HepG2 (cell line): ENCODE measurements around the gene SMIM11. TPM values are rescaled to one million over a fixed set of nuclear protein-coding genes. Genes with fewer than 3 reads are reported as not detected.

Source experiments
- ATAC-seq: fragments of 200-7000 bp; cut with Tn5 transposase; 3 replicates; pipeline ENCODE4 v1.9.1; 2020; ENCODE audit warnings: mild to moderate bottlenecking, moderate library complexity
- BruUV-seq: library from RNA; stranded (reverse); fragments of 400-500 nt; replicated peaks from 2 replicates; lab custom pipeline; 2021; lab: Mats Ljungman, UMichigan
- CTCF ChIA-PET: fragments of 300-600 bp; formaldehyde crosslinking; extraction: SDS; loops from one replicate; lab custom pipeline; 2021; ENCODE audit warnings: low total read pairs, inconsistent platforms, low intra/inter-chr PET ratio; lab: Yijun Ruan, JAX
- POLR2A ChIA-PET: fragments of 350-600 bp; sonication (Branson Sonifier 250); formaldehyde crosslinking; loops from one replicate; lab custom pipeline; 2020; ENCODE audit warnings: antibody characterized with exemption, inconsistent platforms; lab: Yijun Ruan, JAX
- DNase-seq: peaks from one replicate; pipeline ENCODE4 v3.0.0-alpha.2; 2015; ENCODE audit warnings: low spot score
- FAIRE-seq: peaks from 3 replicates; lab custom pipeline; 2011; peaks lifted over from hg19 to GRCh38; lab: Jason Lieb, UNC
- H2AFZ ChIP-seq: one replicate; pipeline ENCODE4 v1.6.1; 2011; ENCODE audit warnings: low read length, inconsistent platforms
- H3K27ac ChIP-seq: fragments of 300-600 bp; 3 replicates; pipeline ENCODE4 v1.8.0; 2011; ENCODE audit warnings: mixed run types, mild to moderate bottlenecking, mixed read lengths, low read length, inconsistent platforms; ENCODE audit not compliant: insufficient read depth; ENCODE audit errors: extremely low read length
- H3K27me3 ChIP-seq, 2 experiments: fragments of 200-600 bp in 1 of 2; 2 replicates in 1 of 2; 3 replicates in 1 of 2; pipeline versions ENCODE4 v1.6.0 to v1.8.0; 2011; ENCODE audit warnings: low read length in 2 of 2, mild to moderate bottlenecking in 2 of 2, moderate library complexity in 2 of 2, inconsistent platforms in 1 of 2; ENCODE audit not compliant: insufficient read depth in 2 of 2, control insufficient read depth in 1 of 2
- H3K36me3 ChIP-seq, 2 experiments: fragments of 200-600 bp in 1 of 2; replicated peaks in 1 of 2; 2 replicates in 1 of 2; 3 replicates in 1 of 2; pipeline versions ENCODE4 v1.5.1 to v1.8.0; 2011; ENCODE audit warnings: low read length in 2 of 2, inconsistent platforms in 1 of 2; ENCODE audit not compliant: insufficient read depth in 2 of 2, control insufficient read depth in 1 of 2
- H3K4me1 ChIP-seq: 2 replicates; pipeline ENCODE4 v1.5.1; 2012; ENCODE audit warnings: low read length, inconsistent platforms; ENCODE audit not compliant: insufficient read depth
- H3K4me2 ChIP-seq: 2 replicates; pipeline ENCODE4 v1.6.0; 2011; ENCODE audit warnings: low read depth, low read length, inconsistent platforms
- H3K4me3 ChIP-seq, 3 experiments: fragments of 200-600 bp in 1 of 3; sonication (generic), shearing (Covaris generic) in 1 of 3; replicated peaks in 1 of 3; 2 replicates each; pipeline ENCODE4 v1.5.1; 2011 to 2016; ENCODE audit warnings: low read length in 3 of 3, inconsistent platforms in 2 of 3, low read depth in 2 of 3, mild to moderate bottlenecking in 2 of 3, control low read depth in 1 of 3, mixed read lengths in 1 of 3; ENCODE audit not compliant: insufficient read depth in 1 of 3
- H3K79me2 ChIP-seq: one replicate; pipeline ENCODE4 v1.6.1; 2011; ENCODE audit warnings: low read length, inconsistent platforms; ENCODE audit not compliant: insufficient read depth
- H3K9ac ChIP-seq: 2 replicates; pipeline ENCODE4 v1.6.0; 2011; ENCODE audit warnings: mild to moderate bottlenecking, low read depth, low read length, inconsistent platforms; ENCODE audit not compliant: insufficient read depth
- H3K9me3 ChIP-seq: 2 replicates; pipeline ENCODE4 v1.5.1; 2012; ENCODE audit warnings: mild to moderate bottlenecking, low read length
- H4K20me1 ChIP-seq: 2 replicates; pipeline ENCODE4 v1.6.0; 2011; ENCODE audit warnings: inconsistent platforms, mild to moderate bottlenecking, low read length, moderate library complexity; ENCODE audit not compliant: insufficient read depth
- ATF7-NPFF ChIP-seq: sonication (generic); formaldehyde crosslinking; IDR thresholded peaks from 2 replicates; pipeline ENCODE4 v1.8.1; 2023; ENCODE audit warnings: mild to moderate bottlenecking, low read depth, missing genetic modification reagents, moderate library complexity
- HNRNPK ChIP-seq: fragments of 200-400 bp; formaldehyde crosslinking; IDR thresholded peaks from 2 replicates; pipeline ENCODE4 v1.6.1; 2018; ENCODE audit warnings: low read length, low read depth, moderate library complexity, mild to moderate bottlenecking; ENCODE audit not compliant: poor library complexity, severe bottlenecking
- NR2F1 ChIP-seq, 2 experiments: fragments of 450-650 bp in 1 of 2; formaldehyde crosslinking in 1 of 2; IDR thresholded peaks; 2 replicates each; pipeline versions ENCODE4 v1.5.0 to v1.6.1; 2016 to 2020; ENCODE audit warnings: mild to moderate bottlenecking in 1 of 2, missing compliant biosample characterization in 1 of 2, missing genetic modification reagents in 1 of 2, moderate library complexity in 1 of 2
- PRDM4 ChIP-seq: sonication (generic); formaldehyde crosslinking; IDR thresholded peaks from 2 replicates; pipeline ENCODE4 v1.9.0; 2021; ENCODE audit warnings: missing genetic modification reagents, borderline replicate concordance
- RAD21 ChIP-seq: fragments of 450-650 bp; formaldehyde crosslinking; IDR thresholded peaks from 2 replicates; pipeline ENCODE4 v1.5.0; 2020; ENCODE audit warnings: mild to moderate bottlenecking
- SMC3 ChIP-seq: IDR thresholded peaks from 2 replicates; pipeline ENCODE4 v1.6.1; 2011; ENCODE audit warnings: low read length, improper control_type of control experiment
- ZIK1 ChIP-seq: sonication (generic); formaldehyde crosslinking; IDR thresholded peaks from 2 replicates; pipeline ENCODE4 v1.5.0; 2020; ENCODE audit warnings: mild to moderate bottlenecking, low read depth, missing genetic modification reagents, borderline replicate concordance
- ZNF552 ChIP-seq: sonication (generic); formaldehyde crosslinking; IDR thresholded peaks from 2 replicates; pipeline ENCODE4 v1.9.0; 2022; ENCODE audit warnings: missing genetic modification reagents, mild to moderate bottlenecking, borderline replicate concordance
- WGBS: methylation state at CpG from one replicate; pipeline ENCODE4 v1.1.6; 2017; ENCODE audit warnings: low lambda C conversion rate; 5-methylcytosine and 5-hydroxymethylcytosine counted together
- in situ Hi-C: cut with HindIII; loops from 2 replicates; pipeline ENCODE4 v1.10.0; 2017; ENCODE audit warnings: low pct_unique_long_range_greater_than_20kb; ENCODE audit not compliant: extremely low pct_ligation_motif_present
- intact Hi-C: fragments of 100-400 bp; cut with micrococcal nuclease; formaldehyde crosslinking; loops from one replicate; pipeline ENCODE4 v1.10.0; 2022; ENCODE audit not compliant: unreplicated experiment
- polyA plus RNA-seq, 8 experiments: library from polyadenylated mRNA; depleted of rRNA in 3 of 8; stranded (reverse) in 7 of 8; unstranded in 1 of 8; fragments of >200 nt; fragmentation: Illumina TruSeq in 4 of 8; extraction: Trizol in 4 of 8; gene quantifications; 2 replicates each; pipeline versions ENCODE4 v1.2.1 to v1.2.3, GENCODE V29; 2011 to 2016; ENCODE audit warnings: low read depth in 4 of 8, missing spikeins in 1 of 8, mixed read lengths in 1 of 8; ENCODE audit not compliant: insufficient read depth in 1 of 8
- total RNA-seq, 5 experiments: library from RNA; depleted of rRNA; stranded (reverse); fragments of >200 nt; fragmentation: Illumina TruSeq; extraction: Trizol; gene quantifications; 2 replicates each; pipeline ENCODE4 v1.2.3, GENCODE V29; 2016; ENCODE audit warnings: low read depth in 1 of 5
- TF ChIP-seq, protein P1 (sequence below): sonication (generic); formaldehyde crosslinking; IDR thresholded peaks from 2 replicates; pipeline ENCODE4 v1.4.0; 2020; ENCODE audit warnings: missing genetic modification reagents
- TF ChIP-seq, protein P2 (sequence below): sonication (generic); formaldehyde crosslinking; IDR thresholded peaks from 2 replicates; pipeline ENCODE4 v1.5.0; 2020; ENCODE audit warnings: mild to moderate bottlenecking, missing genetic modification reagents, moderate library complexity
- TF ChIP-seq, protein P3 (sequence below): IDR thresholded peaks from 2 replicates; pipeline ENCODE4 v1.6.1; 2016; ENCODE audit warnings: low read depth, control low read depth
- TF ChIP-seq, protein P4 (sequence below): sonication (generic); formaldehyde crosslinking; IDR thresholded peaks from 2 replicates; pipeline ENCODE4 v1.4.0; 2020; ENCODE audit warnings: missing genetic modification reagents; ENCODE audit errors: not compliant biosample characterization

The SMIM11 gene
- total and polyA plus RNA-seq, 2 of the 13 experiments (the other 11 are each of a cell fraction or from before 2014, with no cell fraction given), result 6.4 to 18.9 TPM

- TF ChIP-seq, protein P1, sequence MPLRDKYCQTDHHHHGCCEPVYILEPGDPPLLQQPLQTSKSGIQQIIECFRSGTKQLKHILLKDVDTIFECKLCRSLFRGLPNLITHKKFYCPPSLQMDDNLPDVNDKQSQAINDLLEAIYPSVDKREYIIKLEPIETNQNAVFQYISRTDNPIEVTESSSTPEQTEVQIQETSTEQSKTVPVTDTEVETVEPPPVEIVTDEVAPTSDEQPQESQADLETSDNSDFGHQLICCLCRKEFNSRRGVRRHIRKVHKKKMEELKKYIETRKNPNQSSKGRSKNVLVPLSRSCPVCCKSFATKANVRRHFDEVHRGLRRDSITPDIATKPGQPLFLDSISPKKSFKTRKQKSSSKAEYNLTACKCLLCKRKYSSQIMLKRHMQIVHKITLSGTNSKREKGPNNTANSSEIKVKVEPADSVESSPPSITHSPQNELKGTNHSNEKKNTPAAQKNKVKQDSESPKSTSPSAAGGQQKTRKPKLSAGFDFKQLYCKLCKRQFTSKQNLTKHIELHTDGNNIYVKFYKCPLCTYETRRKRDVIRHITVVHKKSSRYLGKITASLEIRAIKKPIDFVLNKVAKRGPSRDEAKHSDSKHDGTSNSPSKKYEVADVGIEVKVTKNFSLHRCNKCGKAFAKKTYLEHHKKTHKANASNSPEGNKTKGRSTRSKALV (CRISPR knock-in tag), result no peak
- TF ChIP-seq, protein P2, sequence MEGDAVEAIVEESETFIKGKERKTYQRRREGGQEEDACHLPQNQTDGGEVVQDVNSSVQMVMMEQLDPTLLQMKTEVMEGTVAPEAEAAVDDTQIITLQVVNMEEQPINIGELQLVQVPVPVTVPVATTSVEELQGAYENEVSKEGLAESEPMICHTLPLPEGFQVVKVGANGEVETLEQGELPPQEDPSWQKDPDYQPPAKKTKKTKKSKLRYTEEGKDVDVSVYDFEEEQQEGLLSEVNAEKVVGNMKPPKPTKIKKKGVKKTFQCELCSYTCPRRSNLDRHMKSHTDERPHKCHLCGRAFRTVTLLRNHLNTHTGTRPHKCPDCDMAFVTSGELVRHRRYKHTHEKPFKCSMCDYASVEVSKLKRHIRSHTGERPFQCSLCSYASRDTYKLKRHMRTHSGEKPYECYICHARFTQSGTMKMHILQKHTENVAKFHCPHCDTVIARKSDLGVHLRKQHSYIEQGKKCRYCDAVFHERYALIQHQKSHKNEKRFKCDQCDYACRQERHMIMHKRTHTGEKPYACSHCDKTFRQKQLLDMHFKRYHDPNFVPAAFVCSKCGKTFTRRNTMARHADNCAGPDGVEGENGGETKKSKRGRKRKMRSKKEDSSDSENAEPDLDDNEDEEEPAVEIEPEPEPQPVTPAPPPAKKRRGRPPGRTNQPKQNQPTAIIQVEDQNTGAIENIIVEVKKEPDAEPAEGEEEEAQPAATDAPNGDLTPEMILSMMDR (CRISPR knock-in tag), result peak; percentile 70
- peak; percentile 54 for TF ChIP-seq SMC3
- TF ChIP-seq RAD21 (CRISPR knock-in tag), result peak; percentile 33; the same call in 1 of the 2 replicates
- TF ChIP-seq, protein P3, sequence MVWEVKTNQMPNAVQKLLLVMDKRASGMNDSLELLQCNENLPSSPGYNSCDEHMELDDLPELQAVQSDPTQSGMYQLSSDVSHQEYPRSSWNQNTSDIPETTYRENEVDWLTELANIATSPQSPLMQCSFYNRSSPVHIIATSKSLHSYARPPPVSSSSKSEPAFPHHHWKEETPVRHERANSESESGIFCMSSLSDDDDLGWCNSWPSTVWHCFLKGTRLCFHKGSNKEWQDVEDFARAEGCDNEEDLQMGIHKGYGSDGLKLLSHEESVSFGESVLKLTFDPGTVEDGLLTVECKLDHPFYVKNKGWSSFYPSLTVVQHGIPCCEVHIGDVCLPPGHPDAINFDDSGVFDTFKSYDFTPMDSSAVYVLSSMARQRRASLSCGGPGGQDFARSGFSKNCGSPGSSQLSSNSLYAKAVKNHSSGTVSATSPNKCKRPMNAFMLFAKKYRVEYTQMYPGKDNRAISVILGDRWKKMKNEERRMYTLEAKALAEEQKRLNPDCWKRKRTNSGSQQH (CRISPR knock-in tag), result no peak
These were observed 7.9 kb upstream of the SMIM11 start (continued) for GRCh38 chr21:34367320-34367935.

DNA sequence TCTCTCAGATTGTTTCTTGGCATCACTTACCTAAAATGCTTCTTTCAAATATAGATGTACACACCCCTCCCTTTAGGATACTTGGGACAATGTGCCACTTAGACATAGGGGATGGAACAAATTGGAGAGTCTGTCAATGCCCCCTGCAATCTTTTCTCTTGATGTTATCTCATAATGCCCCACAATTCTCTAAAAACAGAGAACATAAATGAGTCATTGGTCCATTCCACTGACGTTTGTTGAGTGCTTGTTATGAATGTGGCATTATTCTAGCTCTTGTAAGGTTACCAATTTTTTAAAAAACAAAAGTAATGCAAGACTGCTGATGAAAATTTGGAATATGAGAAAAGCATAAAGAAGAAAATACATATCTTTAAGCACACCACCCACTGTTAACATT lies 5.6 kb upstream of the SMIM11 start:
- Histone ChIP-seq H2AFZ (no peak overlapping the region), H3K79me2 (no peaks in the 10 kb centered on the region), H3K27ac (no peak overlapping the region), H3K4me3 (no peak overlapping the region), H3K4me2 (no peak overlapping the region), H3K4me1 (peaks cover 48% of the 10 kb centered on the region), H3K27me3 (no peaks in the 10 kb centered on the region), H4K20me1 (no peaks in the 10 kb centered on the region), H3K36me3 (no peaks in the 10 kb centered on the region), H3K9me3 (no peaks in the 10 kb centered on the region), H3K9ac (no peak overlapping the region)
- intact Hi-C loops, result no loop called here
- ChIA-PET CTCF (no interaction called here), POLR2A (no interaction called here)
- DNase-seq (no peak), FAIRE-seq (no peak), ATAC-seq (no peak)
- WGBS, result 3% methylated on average over 1 of the region's 1 CpG
- BruUV-seq, result no TSS peak
- in situ Hi-C loops, result no loop called here
- TF ChIP-seq, protein P4, sequence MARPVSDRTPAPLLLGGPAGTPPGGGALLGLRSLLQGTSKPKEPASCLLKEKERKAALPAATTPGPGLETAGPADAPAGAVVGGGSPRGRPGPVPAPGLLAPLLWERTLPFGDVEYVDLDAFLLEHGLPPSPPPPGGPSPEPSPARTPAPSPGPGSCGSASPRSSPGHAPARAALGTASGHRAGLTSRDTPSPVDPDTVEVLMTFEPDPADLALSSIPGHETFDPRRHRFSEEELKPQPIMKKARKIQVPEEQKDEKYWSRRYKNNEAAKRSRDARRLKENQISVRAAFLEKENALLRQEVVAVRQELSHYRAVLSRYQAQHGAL (CRISPR knock-in tag), result no peak
- TF ChIP-seq HNRNPK (no peak), ATF7-NPFF (CRISPR knock-in tag) (no peak), ZNF552 (CRISPR knock-in tag) (no peak), ZIK1 (CRISPR knock-in tag) (no peak), PRDM4 (no peak), NR2F1 (CRISPR knock-in tag; IDR thresholded peaks at IDR 0.05) (no peak)
